HEK293 (cell line): Measurements from ENCODE around the gene PIEZO1.

Source experiments
- CTCF ChIA-PET: fragments of 350-600 bp; formaldehyde crosslinking; extraction: SDS; loops from one replicate; lab custom pipeline; 2021; ENCODE audit warnings: antibody characterized with exemption; lab: Yijun Ruan, JAX
- POLR2A ChIA-PET: fragments of 300-600 bp; formaldehyde crosslinking; extraction: SDS; loops from one replicate; lab custom pipeline; 2020; ENCODE audit warnings: antibody characterized with exemption, inconsistent platforms; lab: Yijun Ruan, JAX
- H3K27ac ChIP-seq: fragments of 200-500 bp; sonication (Bioruptor generic); 2 replicates; pipeline ENCODE4 v1.5.1; 2014; ENCODE audit warnings: low read depth, low read length, control low read depth, inconsistent platforms; ENCODE audit errors: extremely low read depth
- H3K36me3 ChIP-seq, 2 experiments: fragments of 200-500 bp in 1 of 2; sonication (Bioruptor generic) in 1 of 2; 1 replicate in 1 of 2; 2 replicates in 1 of 2; pipeline ENCODE4 v1.5.1; 2014 to 2017; ENCODE audit warnings: inconsistent platforms in 2 of 2, low read length in 2 of 2; ENCODE audit not compliant: control insufficient read depth in 2 of 2, insufficient read depth in 1 of 2
- H3K4me1 ChIP-seq: fragments of 200-500 bp; sonication (Bioruptor generic); 2 replicates; pipeline ENCODE4 v1.5.1; 2014; ENCODE audit warnings: mild to moderate bottlenecking, low read length, inconsistent platforms; ENCODE audit not compliant: control insufficient read depth, insufficient read depth
- H3K4me3 ChIP-seq: 2 replicates; pipeline ENCODE4 v1.5.1; 2011; ENCODE audit warnings: low read depth, mild to moderate bottlenecking, control low read depth, low read length, moderate library complexity
- H3K9me3 ChIP-seq: fragments of 200-500 bp; sonication (Bioruptor generic); 2 replicates; pipeline ENCODE4 v1.5.1; 2014; ENCODE audit warnings: low read depth, low read length, inconsistent platforms; ENCODE audit not compliant: control insufficient read depth, insufficient read depth
- EGR2 ChIP-seq: fragments of 450-650 bp; formaldehyde crosslinking; IDR thresholded peaks from 2 replicates; pipeline ENCODE4 v1.5.1; 2016; ENCODE audit warnings: low read depth, missing biosample characterization, missing genetic modification characterization
- GLIS1 ChIP-seq: fragments of 450-650 bp; formaldehyde crosslinking; IDR thresholded peaks from 2 replicates; pipeline ENCODE4 v1.5.1; 2016; ENCODE audit warnings: missing biosample characterization, missing genetic modification characterization
- KLF1 ChIP-seq: fragments of 450-650 bp; formaldehyde crosslinking; IDR thresholded peaks from 2 replicates; pipeline ENCODE4 v1.5.1; 2016; ENCODE audit warnings: missing biosample characterization, missing genetic modification characterization
- ZBTB20 ChIP-seq: fragments of 450-650 bp; formaldehyde crosslinking; IDR thresholded peaks from 2 replicates; pipeline ENCODE4 v1.5.1; 2016; ENCODE audit warnings: missing biosample characterization, missing genetic modification characterization
- ZBTB8A ChIP-seq: fragments of 450-650 bp; formaldehyde crosslinking; IDR thresholded peaks from 2 replicates; pipeline ENCODE4 v1.5.1; 2016; ENCODE audit warnings: missing biosample characterization, missing genetic modification characterization
- ZFHX2 ChIP-seq: fragments of 450-650 bp; formaldehyde crosslinking; conservative IDR thresholded peaks from 2 replicates; pipeline ENCODE4 v1.5.1; 2016; ENCODE audit warnings: missing biosample characterization, missing genetic modification characterization
- ZNF10 ChIP-seq: fragments of 450-650 bp; formaldehyde crosslinking; IDR thresholded peaks from 2 replicates; pipeline ENCODE4 v1.5.1; 2017; ENCODE audit warnings: missing biosample characterization, missing genetic modification characterization
- ZNF24 ChIP-seq: fragments of 450-650 bp; formaldehyde crosslinking; IDR thresholded peaks from 2 replicates; pipeline ENCODE4 v1.5.1; 2016; ENCODE audit warnings: missing biosample characterization, missing genetic modification characterization
- ZNF292 ChIP-seq: fragments of 450-650 bp; formaldehyde crosslinking; IDR thresholded peaks from 2 replicates; pipeline ENCODE4 v1.5.1; 2016; ENCODE audit warnings: low read depth, missing biosample characterization, missing genetic modification characterization, borderline replicate concordance
- ZNF341 ChIP-seq: fragments of 450-650 bp; formaldehyde crosslinking; IDR thresholded peaks from 2 replicates; pipeline ENCODE4; 2016; ENCODE audit warnings: low read depth, missing biosample characterization, missing genetic modification characterization
- ZNF37A ChIP-seq: fragments of 450-650 bp; IDR thresholded peaks from 2 replicates; pipeline ENCODE4 v1.5.1; 2018; ENCODE audit warnings: missing biosample characterization, missing genetic modification characterization
- ZNF391 ChIP-seq: fragments of 450-650 bp; formaldehyde crosslinking; IDR thresholded peaks from 2 replicates; pipeline ENCODE4 v1.5.1; 2016; ENCODE audit warnings: low read depth, missing biosample characterization, missing genetic modification characterization, borderline replicate concordance
- ZNF423 ChIP-seq: fragments of 450-650 bp; formaldehyde crosslinking; IDR thresholded peaks from 2 replicates; pipeline ENCODE4 v1.5.1; 2016; ENCODE audit warnings: missing biosample characterization, missing genetic modification characterization
- ZNF585B ChIP-seq: fragments of 450-650 bp; formaldehyde crosslinking; IDR thresholded peaks from 2 replicates; pipeline ENCODE4 v1.5.1; 2016; ENCODE audit warnings: missing biosample characterization, missing genetic modification characterization
- ZNF664 ChIP-seq: fragments of 450-650 bp; formaldehyde crosslinking; IDR thresholded peaks from 2 replicates; pipeline ENCODE4 v1.5.1; 2016; ENCODE audit warnings: missing biosample characterization, missing genetic modification characterization
- ZNF76 ChIP-seq: fragments of 450-650 bp; formaldehyde crosslinking; IDR thresholded peaks from 2 replicates; pipeline ENCODE4; 2016; ENCODE audit warnings: low read depth, missing biosample characterization, missing genetic modification characterization, borderline replicate concordance
- ZNF776 ChIP-seq: fragments of 450-650 bp; formaldehyde crosslinking; IDR thresholded peaks from 2 replicates; pipeline ENCODE4 v1.5.0; 2017; ENCODE audit warnings: missing biosample characterization, missing genetic modification characterization, borderline replicate concordance
- ZNF792 ChIP-seq: fragments of 450-650 bp; formaldehyde crosslinking; IDR thresholded peaks from 2 replicates; pipeline ENCODE4 v1.5.1; 2016; ENCODE audit warnings: missing biosample characterization, missing genetic modification characterization
- TF ChIP-seq, protein P1 (sequence below): fragments of 450-650 bp; formaldehyde crosslinking; IDR thresholded peaks from 2 replicates; pipeline ENCODE4 v1.5.1; 2016; ENCODE audit warnings: missing biosample characterization, missing genetic modification characterization
- TF ChIP-seq, protein P2 (sequence below): fragments of 450-650 bp; formaldehyde crosslinking; IDR thresholded peaks from 2 replicates; pipeline ENCODE4 v1.5.1; 2017; ENCODE audit warnings: missing biosample characterization, missing genetic modification characterization
- TF ChIP-seq, protein P3 (sequence below): fragments of 450-650 bp; formaldehyde crosslinking; IDR thresholded peaks from 2 replicates; pipeline ENCODE4 v1.5.1; 2016; ENCODE audit warnings: missing biosample characterization, missing genetic modification characterization
- TF ChIP-seq, protein P4 (sequence below): fragments of 450-650 bp; formaldehyde crosslinking; IDR thresholded peaks from 2 replicates; pipeline ENCODE4 v1.5.1; 2016; ENCODE audit warnings: missing biosample characterization, missing genetic modification characterization

Gene PIEZO1

DNA sequence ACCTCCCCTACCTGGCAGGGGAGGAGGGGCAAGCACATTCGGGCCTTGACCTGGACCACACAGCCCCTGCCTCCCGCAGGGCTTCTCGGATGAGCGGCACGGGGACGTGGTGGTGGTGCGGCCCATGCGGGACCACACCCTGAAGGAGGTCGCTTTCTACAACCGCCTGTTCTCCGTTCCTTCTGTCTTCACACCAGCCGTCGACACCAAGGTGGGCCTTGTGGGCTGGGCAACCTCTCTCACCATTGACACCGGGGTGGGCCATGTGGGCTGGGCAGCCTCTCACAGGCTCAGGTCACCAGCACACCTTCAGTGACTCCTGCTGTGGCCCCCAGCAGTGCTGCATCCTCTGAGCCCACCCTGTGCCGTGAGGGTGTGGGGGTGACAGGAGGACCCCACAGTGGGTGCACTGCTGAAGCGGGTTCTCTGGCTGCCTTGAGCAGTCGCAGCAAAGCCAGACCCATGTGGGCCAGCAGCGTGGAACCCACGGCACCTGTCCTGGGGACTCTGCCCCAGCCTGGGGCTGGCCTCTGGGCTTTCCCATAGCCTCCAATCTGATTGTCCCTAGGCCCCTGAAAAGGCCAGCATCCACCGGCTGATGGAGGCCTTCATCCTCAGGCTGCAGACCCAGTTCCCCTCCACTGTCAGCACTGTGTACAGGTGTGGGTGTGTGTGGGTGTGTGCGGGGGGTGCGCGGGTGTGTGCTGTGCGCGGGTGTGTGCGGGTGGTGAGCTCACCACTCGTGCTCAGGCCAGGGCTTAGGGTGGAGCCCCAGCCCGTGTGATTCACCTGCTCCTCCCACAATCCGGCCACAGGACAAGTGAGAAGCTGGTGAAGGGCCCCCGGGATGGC lies 71.2 kb downstream of the PIEZO1 start (continued):
- TF ChIP-seq EGR2 (tag by site-specific recombination) (peak; percentile 85), ZNF37A (tag by site-specific recombination) (no peak), ZNF585B (tag by site-specific recombination) (no peak), GLIS1 (peak; percentile 36; the same call in 1 of the 2 replicates), ZNF792 (tag by site-specific recombination) (no peak), ZBTB8A (tag by site-specific recombination) (no peak), ZNF76 (tag by site-specific recombination) (no peak), ZNF341 (no peak), ZNF10 (tag by site-specific recombination) (no peak), ZNF292 (no peak), ZNF24 (no peak), ZFHX2 (tag by site-specific recombination) (peak; percentile 88), KLF1 (tag by site-specific recombination) (peak; percentile 91)
- TF ChIP-seq, protein P1, sequence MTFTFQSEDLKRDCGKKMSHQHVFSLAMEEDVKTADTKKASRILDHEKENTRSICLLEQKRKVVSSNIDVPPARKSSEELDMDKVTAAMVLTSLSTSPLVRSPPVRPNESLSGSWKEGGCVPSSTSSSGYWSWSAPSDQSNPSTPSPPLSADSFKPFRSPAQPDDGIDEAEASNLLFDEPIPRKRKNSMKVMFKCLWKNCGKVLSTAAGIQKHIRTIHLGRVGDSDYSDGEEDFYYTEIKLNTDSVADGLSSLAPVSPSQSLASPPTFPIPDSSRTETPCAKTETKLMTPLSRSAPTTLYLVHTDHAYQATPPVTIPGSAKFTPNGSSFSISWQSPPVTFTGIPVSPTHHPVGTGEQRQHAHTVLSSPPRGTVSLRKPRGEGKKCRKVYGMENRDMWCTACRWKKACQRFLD (tag by site-specific recombination) = no peak
- TF ChIP-seq, protein P2, sequence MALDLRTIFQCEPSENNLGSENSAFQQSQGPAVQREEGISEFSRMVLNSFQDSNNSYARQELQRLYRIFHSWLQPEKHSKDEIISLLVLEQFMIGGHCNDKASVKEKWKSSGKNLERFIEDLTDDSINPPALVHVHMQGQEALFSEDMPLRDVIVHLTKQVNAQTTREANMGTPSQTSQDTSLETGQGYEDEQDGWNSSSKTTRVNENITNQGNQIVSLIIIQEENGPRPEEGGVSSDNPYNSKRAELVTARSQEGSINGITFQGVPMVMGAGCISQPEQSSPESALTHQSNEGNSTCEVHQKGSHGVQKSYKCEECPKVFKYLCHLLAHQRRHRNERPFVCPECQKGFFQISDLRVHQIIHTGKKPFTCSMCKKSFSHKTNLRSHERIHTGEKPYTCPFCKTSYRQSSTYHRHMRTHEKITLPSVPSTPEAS (tag by site-specific recombination) = peak; percentile 69
- TF ChIP-seq, protein P3, sequence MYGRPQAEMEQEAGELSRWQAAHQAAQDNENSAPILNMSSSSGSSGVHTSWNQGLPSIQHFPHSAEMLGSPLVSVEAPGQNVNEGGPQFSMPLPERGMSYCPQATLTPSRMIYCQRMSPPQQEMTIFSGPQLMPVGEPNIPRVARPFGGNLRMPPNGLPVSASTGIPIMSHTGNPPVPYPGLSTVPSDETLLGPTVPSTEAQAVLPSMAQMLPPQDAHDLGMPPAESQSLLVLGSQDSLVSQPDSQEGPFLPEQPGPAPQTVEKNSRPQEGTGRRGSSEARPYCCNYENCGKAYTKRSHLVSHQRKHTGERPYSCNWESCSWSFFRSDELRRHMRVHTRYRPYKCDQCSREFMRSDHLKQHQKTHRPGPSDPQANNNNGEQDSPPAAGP (tag by site-specific recombination) = 0 out of 2 replicates have a peak, but pooled peaks have one; percentile 54
- TF ChIP-seq, protein P4, sequence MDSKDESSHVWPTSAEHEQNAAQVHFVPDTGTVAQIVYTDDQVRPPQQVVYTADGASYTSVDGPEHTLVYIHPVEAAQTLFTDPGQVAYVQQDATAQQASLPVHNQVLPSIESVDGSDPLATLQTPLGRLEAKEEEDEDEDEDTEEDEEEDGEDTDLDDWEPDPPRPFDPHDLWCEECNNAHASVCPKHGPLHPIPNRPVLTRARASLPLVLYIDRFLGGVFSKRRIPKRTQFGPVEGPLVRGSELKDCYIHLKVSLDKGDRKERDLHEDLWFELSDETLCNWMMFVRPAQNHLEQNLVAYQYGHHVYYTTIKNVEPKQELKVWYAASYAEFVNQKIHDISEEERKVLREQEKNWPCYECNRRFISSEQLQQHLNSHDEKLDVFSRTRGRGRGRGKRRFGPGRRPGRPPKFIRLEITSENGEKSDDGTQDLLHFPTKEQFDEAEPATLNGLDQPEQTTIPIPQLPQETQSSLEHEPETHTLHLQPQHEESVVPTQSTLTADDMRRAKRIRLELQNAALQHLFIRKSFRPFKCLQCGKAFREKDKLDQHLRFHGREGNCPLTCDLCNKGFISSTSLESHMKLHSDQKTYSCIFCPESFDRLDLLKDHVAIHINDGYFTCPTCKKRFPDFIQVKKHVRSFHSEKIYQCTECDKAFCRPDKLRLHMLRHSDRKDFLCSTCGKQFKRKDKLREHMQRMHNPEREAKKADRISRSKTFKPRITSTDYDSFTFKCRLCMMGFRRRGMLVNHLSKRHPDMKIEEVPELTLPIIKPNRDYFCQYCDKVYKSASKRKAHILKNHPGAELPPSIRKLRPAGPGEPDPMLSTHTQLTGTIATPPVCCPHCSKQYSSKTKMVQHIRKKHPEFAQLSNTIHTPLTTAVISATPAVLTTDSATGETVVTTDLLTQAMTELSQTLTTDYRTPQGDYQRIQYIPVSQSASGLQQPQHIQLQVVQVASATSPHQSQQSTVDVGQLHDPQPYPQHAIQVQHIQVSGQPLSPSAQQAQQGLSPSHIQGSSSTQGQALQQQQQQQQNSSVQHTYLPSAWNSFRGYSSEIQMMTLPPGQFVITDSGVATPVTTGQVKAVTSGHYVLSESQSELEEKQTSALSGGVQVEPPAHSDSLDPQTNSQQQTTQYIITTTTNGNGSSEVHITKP (tag by site-specific recombination) = no peak

DNA sequence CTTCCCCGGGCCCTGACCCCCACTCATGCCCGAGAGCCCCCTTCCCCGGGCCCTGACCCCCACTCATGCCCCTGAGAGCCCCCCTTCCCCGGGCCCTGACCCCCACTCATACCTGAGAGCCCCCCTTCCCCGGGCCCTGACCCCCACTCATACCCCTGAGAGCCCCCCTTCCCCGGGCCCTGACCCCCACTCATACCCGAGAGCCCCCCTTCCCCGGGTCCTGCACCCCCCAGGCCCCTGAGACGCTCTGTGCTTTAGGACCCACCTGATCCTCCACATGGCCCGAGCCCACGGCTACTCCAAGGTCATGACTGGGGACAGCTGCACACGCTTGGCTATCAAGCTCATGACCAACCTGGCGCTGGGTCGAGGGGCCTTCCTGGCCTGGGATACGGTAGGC lies 72.0 kb downstream of the PIEZO1 start:
- H3K4me1 ChIP-seq = no peaks in the 10 kb centered on the region
- peaks cover 0 to 67% of the 10 kb centered on the region in 2 experiments; a peak in 1 of 3 replicates for H3K36me3 ChIP-seq
- TF ChIP-seq ZBTB20 (tag by site-specific recombination) (no peak), ZNF776 (tag by site-specific recombination) (no peak), ZNF423 (tag by site-specific recombination) (no peak), ZNF664 (tag by site-specific recombination) (no peak), ZNF391 (tag by site-specific recombination) (no peak)
- no peak overlapping the region for H3K27ac ChIP-seq
- no peaks in the 10 kb centered on the region for H3K9me3 ChIP-seq
- CTCF ChIA-PET = no interaction called here
- H3K4me3 ChIP-seq = no peak overlapping the region
- POLR2A ChIA-PET = no interaction called here
